Stomach smooth muscle (tissue), 2 donors: ENCODE measurements around the gene EPHX1.

ENCODE experiments used
- H3K27ac ChIP-seq: one replicate; pipeline ENCODE4 v1.7.0; 2013; ENCODE audit warnings: mild to moderate bottlenecking, low read length, inconsistent platforms
- H3K27me3 ChIP-seq, 2 donors: one replicate each; pipeline ENCODE4 v1.7.0; 2013; ENCODE audit warnings: low read length in 2 of 2; ENCODE audit not compliant: insufficient read depth in 2 of 2, control insufficient read depth in 1 of 2
- H3K36me3 ChIP-seq, 2 donors: one replicate each; pipeline ENCODE4 v1.7.0; 2013; ENCODE audit warnings: low read length in 2 of 2; ENCODE audit not compliant: control insufficient read depth in 2 of 2, insufficient read depth in 2 of 2
- H3K4me1 ChIP-seq: one replicate; pipeline ENCODE4 v1.7.0; 2013; ENCODE audit warnings: low read length; ENCODE audit not compliant: control insufficient read depth, insufficient read depth
- H3K4me3 ChIP-seq, 2 donors: one replicate each; pipeline ENCODE4 v1.7.0; 2013; ENCODE audit warnings: low read length in 2 of 2
- H3K9ac ChIP-seq, 2 donors: one replicate each; pipeline ENCODE4 v1.7.0; 2013; ENCODE audit warnings: low read length in 2 of 2, mild to moderate bottlenecking in 1 of 2
- H3K9me3 ChIP-seq, 2 donors: one replicate each; pipeline ENCODE4 v1.7.0; 2013; ENCODE audit warnings: low read length in 2 of 2; ENCODE audit not compliant: control insufficient read depth in 2 of 2
- donor health status: healthy.
- donor health status: Pancreatic carcinoma.

The EPHX1 gene

DNA sequence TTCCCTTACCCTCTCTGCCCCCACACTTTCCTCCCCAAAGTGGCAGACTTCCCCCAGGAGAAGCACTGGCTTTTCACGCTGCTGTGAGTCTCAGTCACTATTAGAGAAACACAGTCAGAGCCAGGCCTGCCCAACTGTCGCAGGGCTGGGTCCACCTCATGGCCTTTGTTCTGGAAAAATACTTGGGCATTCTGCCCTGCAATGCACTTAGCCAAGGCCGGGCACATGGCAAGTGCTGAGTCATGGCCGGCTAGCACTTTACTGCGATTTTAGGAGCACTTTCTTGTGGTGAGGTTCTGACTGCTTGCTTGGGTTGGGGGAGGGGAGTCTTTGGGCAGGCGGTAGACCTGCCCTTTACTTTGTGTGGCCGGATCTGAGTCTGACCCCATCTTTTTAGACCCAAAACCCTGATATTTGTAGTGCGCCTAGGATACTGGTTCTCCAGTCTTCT, 7.7 kb downstream of the EPHX1 start:
- peak overlapping the region; percentile 94 for H3K27ac ChIP-seq
- no peaks in the 10 kb centered on the region for H3K9me3 ChIP-seq
- no peaks in the 10 kb centered on the region for H3K27me3 ChIP-seq
- peaks cover 0 to under 1% of the 10 kb centered on the region in 2 donors for H3K36me3 ChIP-seq
- peak overlapping the region; percentile 25 to 62 for H3K9ac ChIP-seq
- H3K4me3 ChIP-seq = peak overlapping the region in 1 of 2 donors; percentile 54
- H3K4me1 ChIP-seq = peaks cover 73% of the 10 kb centered on the region

DNA sequence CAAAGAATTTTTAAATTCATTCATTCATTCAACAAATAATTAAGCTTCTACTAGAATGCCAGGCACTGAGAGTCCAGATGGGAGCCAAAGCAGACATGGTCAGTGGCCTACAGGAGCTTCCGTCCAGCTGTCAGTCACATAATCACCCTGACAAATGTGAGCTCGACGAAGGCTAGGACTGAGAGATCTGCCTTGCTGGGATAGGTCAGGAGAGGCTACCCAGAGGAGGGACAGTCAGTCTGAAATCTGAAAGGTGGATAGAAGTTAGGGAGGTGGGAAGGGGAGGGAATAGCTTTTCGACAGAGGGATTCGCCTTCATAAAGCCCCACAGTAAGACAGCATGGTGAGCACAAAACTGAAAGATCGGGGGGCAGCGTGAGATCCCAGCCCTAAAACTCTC, 8.3 kb downstream of the EPHX1 start:
- Histone ChIP-seq H3K9me3 (no peaks in the 10 kb centered on the region), H3K27ac (peak overlapping the region; percentile 94), H3K4me1 (peaks cover 72% of the 10 kb centered on the region), H3K27me3 (no peaks in the 10 kb centered on the region), H3K9ac (peak overlapping the region in 1 of 2 donors; percentile 0), H3K36me3 (peaks cover 0 to 3% of the 10 kb centered on the region in 2 donors), H3K4me3 (no peak overlapping the region)

DNA sequence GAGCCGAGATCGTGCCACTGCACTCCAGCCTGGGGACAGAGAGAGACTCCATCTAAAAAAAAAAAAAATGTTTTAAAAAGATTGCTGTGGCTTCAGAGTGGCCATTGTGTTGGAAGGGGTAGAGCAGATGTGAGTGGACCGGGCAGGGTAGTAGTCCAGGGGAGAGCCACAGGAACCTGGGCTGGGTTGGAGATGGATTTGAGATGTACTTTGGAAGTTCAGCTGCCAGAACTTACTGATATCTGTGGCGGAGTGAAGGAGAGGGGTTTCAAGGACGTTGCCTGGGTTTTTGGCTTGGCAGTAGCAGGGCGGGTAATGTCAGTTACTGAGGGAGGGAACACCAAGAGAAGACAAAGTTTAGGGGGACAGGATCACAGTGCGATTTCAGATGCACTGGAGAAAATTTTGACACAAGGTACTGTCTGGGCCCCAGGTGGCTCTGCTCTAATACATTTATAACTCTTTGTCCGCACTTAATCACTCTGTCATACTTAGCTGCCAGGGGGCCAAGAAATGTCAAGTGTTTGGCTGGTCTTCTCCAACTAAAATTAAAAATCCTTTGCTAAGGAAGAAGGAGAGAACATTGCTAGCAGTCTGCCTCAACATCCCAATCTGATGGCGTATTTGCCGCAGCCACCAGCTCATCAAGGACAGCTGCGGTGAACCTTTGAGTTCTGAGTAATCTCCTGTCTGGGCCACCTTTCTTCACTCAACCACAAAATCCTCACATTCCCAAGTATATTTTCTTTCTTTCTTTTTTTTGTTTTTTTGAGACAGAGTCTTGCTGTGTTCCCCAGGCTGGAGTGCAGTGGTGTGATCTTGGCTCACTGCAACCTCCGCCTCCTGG, 9.6 kb downstream of the EPHX1 start:
- Histone ChIP-seq H3K4me1 (peaks cover 72% of the 10 kb centered on the region), H3K9ac (no peak overlapping the region), H3K9me3 (no peaks in the 10 kb centered on the region), H3K27ac (no peak overlapping the region), H3K36me3 (peaks cover 0 to 3% of the 10 kb centered on the region in 2 donors), H3K4me3 (no peak overlapping the region), H3K27me3 (no peaks in the 10 kb centered on the region)

DNA sequence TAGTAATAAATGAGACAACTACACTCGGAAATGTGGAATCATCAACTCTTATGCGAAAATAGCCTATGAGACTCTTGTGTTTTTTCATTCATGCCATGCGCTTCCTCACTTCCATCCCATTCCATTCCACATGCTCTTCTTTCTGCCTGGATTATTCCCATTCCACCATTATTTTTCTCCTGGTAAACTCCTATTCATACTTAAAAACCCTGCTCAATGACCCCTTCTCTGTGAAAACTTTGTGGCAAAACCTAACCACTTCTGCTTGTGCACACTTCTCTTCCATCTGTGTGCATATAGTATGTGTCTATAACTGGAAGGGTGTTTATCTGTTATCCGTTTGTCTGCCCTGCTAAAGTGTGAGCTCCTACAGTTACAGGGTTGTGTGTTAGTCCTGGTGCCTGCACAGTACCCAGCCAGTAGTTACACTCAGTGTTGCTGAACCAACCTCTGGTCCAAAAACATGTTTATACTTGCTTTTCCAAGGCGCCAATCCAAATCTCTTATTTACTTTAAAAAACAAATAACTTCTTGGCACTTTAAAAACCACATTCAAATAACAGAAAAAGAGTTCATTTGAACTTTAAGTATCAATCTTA, 10.7 kb downstream of the EPHX1 start:
- Histone ChIP-seq H3K9ac (no peak overlapping the region), H3K9me3 (no peaks in the 10 kb centered on the region), H3K4me1 (peaks cover 73% of the 10 kb centered on the region), H3K4me3 (no peak overlapping the region), H3K27me3 (no peaks in the 10 kb centered on the region), H3K27ac (no peak overlapping the region), H3K36me3 (peaks cover 0 to 3% of the 10 kb centered on the region in 2 donors)

DNA sequence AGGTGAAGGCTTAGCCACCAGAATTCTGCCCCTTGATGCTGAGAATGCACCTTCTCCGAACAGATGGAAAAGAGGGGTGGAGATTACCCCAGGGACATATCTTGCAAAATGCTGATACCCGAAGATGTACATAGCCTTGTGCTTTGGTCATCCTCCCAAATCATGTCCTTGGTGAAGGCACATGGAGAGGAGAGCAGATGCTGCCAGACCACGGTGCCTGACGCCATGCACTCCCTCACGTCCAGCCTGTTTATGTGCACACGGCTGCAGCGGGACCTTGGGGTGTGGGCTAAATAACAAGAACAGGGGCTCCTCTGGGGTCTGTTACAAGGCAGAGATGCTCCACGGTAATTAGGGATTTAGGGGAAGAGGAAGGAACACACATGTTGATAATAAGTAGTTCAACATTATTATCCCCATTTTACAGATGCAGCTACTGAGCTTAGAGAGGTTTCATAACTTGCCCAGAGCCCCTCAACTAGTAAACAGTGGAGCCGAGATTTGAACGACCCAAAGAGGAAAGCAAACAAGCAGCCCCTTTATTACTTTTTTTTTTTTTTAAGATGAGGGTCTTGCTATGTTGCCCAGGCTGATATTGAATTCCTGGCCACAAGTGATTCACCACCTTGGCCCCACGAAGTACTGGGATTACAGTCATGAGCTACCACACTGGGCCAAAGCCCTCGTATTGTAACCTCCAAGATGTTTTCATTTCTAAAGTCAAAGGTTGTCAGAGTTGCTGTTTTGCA, 12.9 kb downstream of the EPHX1 start:
- H3K9me3 ChIP-seq = no peaks in the 10 kb centered on the region
- peak overlapping the region; percentile 24 for H3K27ac ChIP-seq
- no peaks in the 10 kb centered on the region for H3K27me3 ChIP-seq
- no peak overlapping the region for H3K4me3 ChIP-seq
- H3K9ac ChIP-seq = no peak overlapping the region
- peaks cover 70% of the 10 kb centered on the region for H3K4me1 ChIP-seq
- peaks cover 0 to 5% of the 10 kb centered on the region in 2 donors for H3K36me3 ChIP-seq

DNA sequence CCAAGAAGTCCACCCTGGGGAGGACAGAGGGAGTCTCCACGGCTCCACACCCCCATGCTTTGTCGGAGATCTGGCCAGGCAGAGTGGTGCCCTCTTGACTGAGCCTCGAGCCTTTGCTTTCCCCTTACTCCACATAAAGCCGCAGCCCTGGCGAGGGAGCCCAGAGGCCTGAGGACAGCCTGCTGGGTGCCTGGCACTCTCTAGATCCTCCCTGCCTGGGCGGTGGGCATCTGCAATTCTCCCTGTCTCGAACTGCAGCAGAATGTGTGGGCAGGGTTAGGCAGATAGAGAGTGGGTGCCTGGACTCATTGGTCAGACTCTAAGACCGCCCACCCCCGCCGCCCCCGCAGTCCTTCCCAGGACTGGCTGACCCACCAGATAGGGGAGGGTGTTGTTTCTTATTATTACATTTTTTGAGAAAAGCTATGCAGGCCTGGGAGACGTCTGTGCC, 13.9 kb downstream of the EPHX1 start:
- H3K9me3 ChIP-seq = no peaks in the 10 kb centered on the region
- no peak overlapping the region for H3K4me3 ChIP-seq
- peaks cover 63% of the 10 kb centered on the region for H3K4me1 ChIP-seq
- H3K9ac ChIP-seq = no peak overlapping the region
- no peaks in the 10 kb centered on the region for H3K27me3 ChIP-seq
- H3K36me3 ChIP-seq = peaks cover under 1 to 5% of the 10 kb centered on the region in 2 donors
- peak overlapping the region; percentile 24 for H3K27ac ChIP-seq

DNA sequence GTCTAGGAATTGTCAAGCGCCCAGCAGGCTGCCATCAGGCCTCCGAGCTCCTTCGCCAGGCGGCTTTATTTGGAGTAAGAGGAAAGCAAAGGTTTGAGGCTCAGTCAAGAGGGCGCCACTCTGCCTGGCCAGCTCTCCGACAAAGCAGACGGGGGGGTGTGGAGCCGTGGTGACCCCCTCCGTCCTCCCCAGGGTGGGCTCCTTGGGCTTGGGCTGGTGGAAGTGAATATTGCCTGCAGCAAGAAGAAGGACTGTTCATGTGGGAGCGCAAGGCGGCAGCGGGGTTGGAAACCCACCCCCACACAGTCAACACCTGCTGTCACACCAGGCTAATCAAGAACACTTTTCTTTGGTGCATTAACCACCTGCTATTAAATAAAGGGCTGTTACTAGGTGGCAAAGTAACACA, 14.6 kb downstream of the EPHX1 start:
- peak overlapping the region in 1 of 2 donors; percentile 29 for H3K9ac ChIP-seq
- no peak overlapping the region for H3K4me3 ChIP-seq
- H3K4me1 ChIP-seq = peaks cover 63% of the 10 kb centered on the region
- no peaks in the 10 kb centered on the region for H3K27me3 ChIP-seq
- peaks cover 5 to 7% of the 10 kb centered on the region in 2 donors for H3K36me3 ChIP-seq
- H3K27ac ChIP-seq = peak overlapping the region; percentile 31
- no peaks in the 10 kb centered on the region for H3K9me3 ChIP-seq

DNA sequence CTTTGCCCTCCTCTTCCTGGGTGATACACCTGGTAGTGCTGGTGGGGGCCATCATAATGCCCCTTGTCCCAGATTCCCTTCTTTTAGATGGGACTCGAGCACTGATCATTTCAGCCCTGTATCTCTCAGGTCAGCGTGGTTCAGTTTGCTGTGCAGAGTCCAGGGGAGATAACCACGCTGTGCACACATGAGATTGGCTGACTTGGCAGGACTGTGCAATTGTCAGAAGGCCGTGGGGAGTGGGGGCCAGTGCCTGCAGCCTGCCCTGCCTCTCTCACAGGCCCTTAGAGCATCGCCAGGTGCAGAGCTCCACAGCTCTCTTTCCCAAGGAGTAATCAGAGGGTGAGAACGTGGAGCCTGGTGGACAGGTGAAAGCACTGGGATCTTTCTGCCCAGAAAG, 15.2 kb downstream of the EPHX1 start:
- Histone ChIP-seq H3K9ac (no peak overlapping the region), H3K27me3 (no peaks in the 10 kb centered on the region), H3K27ac (peak overlapping the region; percentile 31), H3K9me3 (no peaks in the 10 kb centered on the region), H3K4me3 (peak overlapping the region in 1 of 2 donors; percentile 29), H3K4me1 (peaks cover 60% of the 10 kb centered on the region), H3K36me3 (peaks cover 7 to 8% of the 10 kb centered on the region in 2 donors)

DNA sequence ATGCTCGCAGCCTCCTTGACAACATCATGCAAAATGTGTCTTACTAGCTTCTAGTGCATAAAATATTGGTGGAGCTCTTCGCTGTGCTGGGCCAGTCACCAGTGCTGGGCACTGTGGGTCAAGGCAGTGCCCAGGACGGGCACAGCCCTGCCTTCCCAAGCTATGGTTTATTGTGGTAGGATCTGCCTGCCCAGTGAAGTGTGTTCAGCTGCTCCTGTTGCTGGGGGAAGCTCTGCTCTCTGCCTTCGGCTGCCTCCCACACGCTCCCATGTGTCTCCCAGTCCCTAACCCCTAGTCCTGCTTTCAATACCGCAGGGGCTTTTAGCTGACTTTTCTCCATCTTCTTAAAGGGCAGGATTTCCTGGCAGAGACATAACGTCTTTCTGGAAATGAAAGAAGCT, 15.7 kb downstream of the EPHX1 start:
- peak overlapping the region; percentile 6 for H3K27ac ChIP-seq
- H3K9ac ChIP-seq = peak overlapping the region in 1 of 2 donors; percentile 21
- no peaks in the 10 kb centered on the region for H3K27me3 ChIP-seq
- H3K9me3 ChIP-seq = no peaks in the 10 kb centered on the region
- H3K4me3 ChIP-seq = peak overlapping the region in 1 of 2 donors; percentile 29
- H3K36me3 ChIP-seq = peaks cover 8 to 10% of the 10 kb centered on the region in 2 donors
- peaks cover 57% of the 10 kb centered on the region for H3K4me1 ChIP-seq

DNA sequence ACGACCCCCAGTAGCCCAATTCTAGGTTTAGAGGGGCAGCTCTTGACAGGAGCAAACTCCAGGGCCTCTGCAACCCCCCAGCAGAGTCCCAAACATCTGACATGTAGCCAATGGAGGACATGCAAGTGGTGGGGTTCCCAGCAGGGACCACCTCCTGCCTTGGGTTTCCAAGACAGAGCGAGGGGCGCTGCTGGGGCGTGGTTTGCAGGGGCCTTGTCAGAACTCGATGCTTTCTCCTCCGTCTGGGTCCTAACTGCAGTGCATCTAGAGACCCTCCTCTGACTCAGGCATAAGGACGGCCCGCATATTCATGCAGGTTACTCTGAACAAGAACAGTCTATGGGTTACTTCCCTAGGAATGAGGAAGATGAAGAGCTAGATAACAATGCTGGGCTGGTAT, 17.2 kb downstream of the EPHX1 start:
- peaks cover 15 to 18% of the 10 kb centered on the region in 2 donors for H3K36me3 ChIP-seq
- H3K9me3 ChIP-seq = no peaks in the 10 kb centered on the region
- H3K27ac ChIP-seq = no peak overlapping the region
- H3K4me3 ChIP-seq = no peak overlapping the region
- H3K27me3 ChIP-seq = no peaks in the 10 kb centered on the region
- H3K4me1 ChIP-seq = peaks cover 55% of the 10 kb centered on the region
- H3K9ac ChIP-seq = peak overlapping the region in 1 of 2 donors; percentile 18
